H9 (cell line): Measurements from ENCODE around the gene CYB5RL. TPM values are rescaled to one million over a fixed set of nuclear protein-coding genes. Genes with fewer than 3 reads are reported as not detected.

Experiments
- DNase-seq: peaks from one replicate; pipeline ENCODE4 v3.0.0-alpha.2; 2017
- H2AFZ ChIP-seq: one replicate; pipeline ENCODE4 v1.6.1; 2013; ENCODE audit warnings: mild to moderate bottlenecking, low read length, control low read depth, moderate library complexity
- H2AK5ac ChIP-seq: 2 replicates; pipeline ENCODE4 v1.6.1; 2013; ENCODE audit warnings: low read length, control low read depth, mixed read lengths; ENCODE audit not compliant: insufficient read length
- H2BK120ac ChIP-seq: one replicate; pipeline ENCODE4 v1.6.1; 2013; ENCODE audit warnings: low read depth, mild to moderate bottlenecking, low read length, control low read depth, inconsistent platforms; ENCODE audit not compliant: poor library complexity, severe bottlenecking
- H2BK12ac ChIP-seq: 2 replicates; pipeline ENCODE4 v1.6.1; 2013; ENCODE audit warnings: low read length, control low read depth, mixed read lengths, low read depth; ENCODE audit not compliant: insufficient read length
- H2BK15ac ChIP-seq: 2 replicates; pipeline ENCODE4 v1.6.1; 2013; ENCODE audit warnings: low read depth, low read length, control low read depth
- H2BK20ac ChIP-seq: one replicate; pipeline ENCODE4 v1.6.1; 2013; ENCODE audit warnings: low read depth, mild to moderate bottlenecking, low read length, control low read depth, inconsistent platforms; ENCODE audit not compliant: poor library complexity, severe bottlenecking
- H2BK5ac ChIP-seq: 2 replicates; pipeline ENCODE4 v1.6.1; 2013; ENCODE audit warnings: low read length, control low read depth, mixed read lengths; ENCODE audit not compliant: insufficient read length
- H3K14ac ChIP-seq: 2 replicates; pipeline ENCODE4 v1.6.1; 2013; ENCODE audit warnings: low read length, control low read depth; ENCODE audit not compliant: insufficient read depth
- H3K18ac ChIP-seq: 2 replicates; pipeline ENCODE4 v1.6.1; 2013; ENCODE audit warnings: low read depth, mild to moderate bottlenecking, mixed read lengths, low read length, control low read depth; ENCODE audit not compliant: insufficient read length
- H3K23ac ChIP-seq: 2 replicates; pipeline ENCODE4 v1.6.1; 2013; ENCODE audit warnings: low read length, control low read depth, mixed read lengths, low read depth; ENCODE audit not compliant: insufficient read length
- H3K23me2 ChIP-seq: 2 replicates; pipeline ENCODE4 v1.6.1; 2013; ENCODE audit warnings: low read depth, mild to moderate bottlenecking, mixed read lengths, low read length, control low read depth; ENCODE audit not compliant: insufficient read length, poor library complexity, severe bottlenecking
- H3K27ac ChIP-seq: 2 replicates; pipeline ENCODE4 v1.5.1; 2013; ENCODE audit warnings: low read length, control low read depth, mixed read lengths, low read depth; ENCODE audit not compliant: insufficient read length
- H3K27me3 ChIP-seq: 2 replicates; pipeline ENCODE4 v1.6.1; 2013; ENCODE audit warnings: low read length, control low read depth, inconsistent platforms; ENCODE audit not compliant: insufficient read depth
- H3K4ac ChIP-seq: 2 replicates; pipeline ENCODE4 v1.6.1; 2013; ENCODE audit warnings: low read depth, mild to moderate bottlenecking, control low read depth, inconsistent platforms, low read length, moderate library complexity
- H3K4me1 ChIP-seq: 2 replicates; pipeline ENCODE4 v1.6.1; 2013; ENCODE audit warnings: low read length, control low read depth, inconsistent platforms; ENCODE audit not compliant: insufficient read depth
- H3K4me2 ChIP-seq: 2 replicates; pipeline ENCODE4 v1.6.1; 2013; ENCODE audit warnings: low read length, control low read depth, mixed read lengths; ENCODE audit not compliant: insufficient read length, insufficient read depth
- H3K56ac ChIP-seq: 2 replicates; pipeline ENCODE4 v1.6.1; 2013; ENCODE audit warnings: low read depth, mild to moderate bottlenecking, mixed read lengths, low read length, control low read depth; ENCODE audit not compliant: insufficient read length
- H3K79me1 ChIP-seq: 2 replicates; pipeline ENCODE4 v1.6.1; 2013; ENCODE audit warnings: low read depth, mild to moderate bottlenecking, moderate library complexity, low read length, control low read depth, inconsistent platforms; ENCODE audit not compliant: insufficient read depth, poor library complexity, severe bottlenecking
- H3K79me2 ChIP-seq: 2 replicates; pipeline ENCODE4 v1.6.1; 2013; ENCODE audit warnings: low read length, control low read depth, inconsistent platforms; ENCODE audit not compliant: insufficient read depth
- H3K9ac ChIP-seq: 2 replicates; pipeline ENCODE4 v1.6.1; 2013; ENCODE audit warnings: low read length, control low read depth, mixed read lengths; ENCODE audit not compliant: insufficient read length; ENCODE audit errors: extremely low read depth
- H3K9me3 ChIP-seq: one replicate; pipeline ENCODE4 v1.6.1; 2013; ENCODE audit warnings: low read depth, low read length, inconsistent platforms; ENCODE audit not compliant: control insufficient read depth
- H3T11ph ChIP-seq: one replicate; pipeline ENCODE4 v1.6.1; 2013; ENCODE audit warnings: mild to moderate bottlenecking, low read length, control low read depth, inconsistent platforms
- H4K20me1 ChIP-seq: one replicate; pipeline ENCODE4 v1.6.1; 2013; ENCODE audit not compliant: control insufficient read depth, insufficient read length, insufficient read depth
- H4K5ac ChIP-seq: 2 replicates; pipeline ENCODE4 v1.6.1; 2013; ENCODE audit warnings: low read depth, mild to moderate bottlenecking, mixed read lengths, low read length, control low read depth; ENCODE audit not compliant: insufficient read length
- H4K8ac ChIP-seq: replicated peaks from 2 replicates; pipeline ENCODE4 v1.6.1; 2013; ENCODE audit warnings: low read length, control low read depth, mixed read lengths, low read depth; ENCODE audit not compliant: insufficient read length
- H4K91ac ChIP-seq: 2 replicates; pipeline ENCODE4 v1.6.1; 2013; ENCODE audit warnings: low read depth, mild to moderate bottlenecking, moderate library complexity, mixed read lengths, low read length, control low read depth; ENCODE audit not compliant: insufficient read length
- H3K27ac Mint-ChIP-seq, 3 experiments: 2 replicates in 2 of 3; 3 replicates in 1 of 3; pipeline ENCODE4 v1.8.0; 2020 to 2021; ENCODE audit warnings: mixed read lengths in 3 of 3, mild to moderate bottlenecking in 1 of 3, moderate library complexity in 1 of 3
- H3K27me3 Mint-ChIP-seq: 2 replicates; pipeline ENCODE4 v1.8.0; 2021; ENCODE audit warnings: low read depth, mild to moderate bottlenecking, moderate library complexity, mixed read lengths
- H3K36me3 Mint-ChIP-seq, 3 experiments: 2 replicates in 2 of 3; 3 replicates in 1 of 3; pipeline ENCODE4 v1.8.0; 2020 to 2021; ENCODE audit warnings: low read depth in 3 of 3, mixed read lengths in 3 of 3; ENCODE audit not compliant: insufficient read depth in 1 of 3
- H3K4me1 Mint-ChIP-seq, 2 experiments: 2 replicates each; pipeline ENCODE4 v1.8.0; 2020; ENCODE audit warnings: mixed read lengths in 2 of 2
- H3K4me3 Mint-ChIP-seq, 2 experiments: 2 replicates in 1 of 2; 3 replicates in 1 of 2; pipeline ENCODE4 v1.8.0; 2020 to 2021; ENCODE audit warnings: mild to moderate bottlenecking in 2 of 2, mixed read lengths in 2 of 2, moderate library complexity in 1 of 2
- H3K9me3 Mint-ChIP-seq, 2 experiments: 2 replicates in 1 of 2; 3 replicates in 1 of 2; pipeline ENCODE4 v1.8.0; 2020; ENCODE audit warnings: mild to moderate bottlenecking in 2 of 2, mixed read lengths in 2 of 2, moderate library complexity in 1 of 2
- WGBS: extraction: QIAGEN DNeasy Blood & Tissue Kit; methylation state at CpG from one replicate; pipeline ENCODE4 v1.1.7; 2013; ENCODE audit warnings: missing lambda C conversion rate, low lambda C conversion rate, mixed read lengths; ENCODE audit not compliant: insufficient read length; ENCODE audit errors: extremely low coverage; 5-methylcytosine and 5-hydroxymethylcytosine counted together
- total RNA-seq: library from RNA; stranded (reverse); gene quantifications from 2 replicates; pipeline ENCODE4 v1.2.1, GENCODE V29; 2021
- TF ChIP-seq, protein P1 (sequence below): fragments of 200-600 bp; sonication (generic); conservative IDR thresholded peaks from 3 replicates; pipeline ENCODE4 v1.8.0; 2021; ENCODE audit warnings: antibody characterized with exemption, mild to moderate bottlenecking

Gene CYB5RL
- total RNA-seq, 1 experiment from 2014 or later = 12.6 TPM

GRCh38 chr1:54168206-54168965 is 31.4 kb downstream of the CYB5RL start:
- no peak overlapping the region for H2AFZ ChIP-seq
- H3K23me2 ChIP-seq = no peaks in the 10 kb centered on the region
- H3K79me1 ChIP-seq = no peaks in the 10 kb centered on the region
- no peaks in the 10 kb centered on the region for H4K20me1 ChIP-seq
- H2BK120ac ChIP-seq = no peak overlapping the region
- H3K27ac Mint-ChIP-seq = peak overlapping the region in 1 of 3 experiments; percentile 29; a peak in 1 of 7 replicates
- peaks cover 9 to 13% of the 10 kb centered on the region in 2 experiments for H3K4me1 Mint-ChIP-seq
- no peaks in the 10 kb centered on the region for H3K79me2 ChIP-seq
- H4K91ac ChIP-seq = no peak overlapping the region
- no peaks in the 10 kb centered on the region for H3K9me3 Mint-ChIP-seq
- no peaks in the 10 kb centered on the region for H3K36me3 Mint-ChIP-seq
- no CpG with 5 or more reads among the region's 8 CpGs for WGBS
- TF ChIP-seq, protein P1, sequence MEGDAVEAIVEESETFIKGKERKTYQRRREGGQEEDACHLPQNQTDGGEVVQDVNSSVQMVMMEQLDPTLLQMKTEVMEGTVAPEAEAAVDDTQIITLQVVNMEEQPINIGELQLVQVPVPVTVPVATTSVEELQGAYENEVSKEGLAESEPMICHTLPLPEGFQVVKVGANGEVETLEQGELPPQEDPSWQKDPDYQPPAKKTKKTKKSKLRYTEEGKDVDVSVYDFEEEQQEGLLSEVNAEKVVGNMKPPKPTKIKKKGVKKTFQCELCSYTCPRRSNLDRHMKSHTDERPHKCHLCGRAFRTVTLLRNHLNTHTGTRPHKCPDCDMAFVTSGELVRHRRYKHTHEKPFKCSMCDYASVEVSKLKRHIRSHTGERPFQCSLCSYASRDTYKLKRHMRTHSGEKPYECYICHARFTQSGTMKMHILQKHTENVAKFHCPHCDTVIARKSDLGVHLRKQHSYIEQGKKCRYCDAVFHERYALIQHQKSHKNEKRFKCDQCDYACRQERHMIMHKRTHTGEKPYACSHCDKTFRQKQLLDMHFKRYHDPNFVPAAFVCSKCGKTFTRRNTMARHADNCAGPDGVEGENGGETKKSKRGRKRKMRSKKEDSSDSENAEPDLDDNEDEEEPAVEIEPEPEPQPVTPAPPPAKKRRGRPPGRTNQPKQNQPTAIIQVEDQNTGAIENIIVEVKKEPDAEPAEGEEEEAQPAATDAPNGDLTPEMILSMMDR = no peak
- no peak overlapping the region for H2BK20ac ChIP-seq
- no peaks in the 10 kb centered on the region for H3K4me1 ChIP-seq
- H3K4ac ChIP-seq = no peak overlapping the region
- DNase-seq = no peak
- no peak overlapping the region for H3K27ac ChIP-seq
- H3K18ac ChIP-seq = no peak overlapping the region
- no peak overlapping the region for H3T11ph ChIP-seq
- peaks cover 6% of the 10 kb centered on the region for H3K27me3 Mint-ChIP-seq
- no peak overlapping the region for H3K4me2 ChIP-seq
- H4K5ac ChIP-seq = no peak overlapping the region
- H3K23ac ChIP-seq = no peak overlapping the region
- H2BK12ac ChIP-seq = no peak overlapping the region
- H3K9ac ChIP-seq = no peak overlapping the region
- no peaks in the 10 kb centered on the region for H3K27me3 ChIP-seq
- no peaks in the 10 kb centered on the region for H3K9me3 ChIP-seq
- no peak overlapping the region for H3K4me3 Mint-ChIP-seq
- no peak overlapping the region for H3K56ac ChIP-seq
- no peak overlapping the region for H2BK15ac ChIP-seq
- H4K8ac ChIP-seq = no peak overlapping the region
- H3K14ac ChIP-seq = no peak overlapping the region
- no peak overlapping the region for H2AK5ac ChIP-seq
- H2BK5ac ChIP-seq = no peak overlapping the region
